GM18867 (cell line): ENCODE measurements around the gene LRFN4.
A peak's percentile ranks its signal among the peaks of the same experiment; 100 is the strongest.

Experiments
- ATAC-seq: cut with Tn5 transposase; IDR thresholded peaks from one replicate; pipeline ENCODE4 v1.9.1; 2021; ENCODE audit warnings: mild to moderate bottlenecking, moderate library complexity; ENCODE audit not compliant: unreplicated experiment

Gene LRFN4

DNA sequence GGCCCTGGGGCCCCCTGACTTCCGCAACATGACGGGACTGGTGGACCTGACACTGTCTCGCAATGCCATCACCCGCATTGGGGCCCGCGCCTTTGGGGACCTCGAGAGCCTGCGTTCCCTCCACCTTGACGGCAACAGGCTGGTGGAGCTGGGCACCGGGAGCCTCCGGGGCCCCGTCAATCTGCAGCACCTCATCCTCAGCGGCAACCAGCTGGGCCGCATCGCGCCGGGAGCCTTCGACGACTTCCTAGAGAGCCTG is 992 bp downstream of the LRFN4 start:
- no peak for ATAC-seq

DNA sequence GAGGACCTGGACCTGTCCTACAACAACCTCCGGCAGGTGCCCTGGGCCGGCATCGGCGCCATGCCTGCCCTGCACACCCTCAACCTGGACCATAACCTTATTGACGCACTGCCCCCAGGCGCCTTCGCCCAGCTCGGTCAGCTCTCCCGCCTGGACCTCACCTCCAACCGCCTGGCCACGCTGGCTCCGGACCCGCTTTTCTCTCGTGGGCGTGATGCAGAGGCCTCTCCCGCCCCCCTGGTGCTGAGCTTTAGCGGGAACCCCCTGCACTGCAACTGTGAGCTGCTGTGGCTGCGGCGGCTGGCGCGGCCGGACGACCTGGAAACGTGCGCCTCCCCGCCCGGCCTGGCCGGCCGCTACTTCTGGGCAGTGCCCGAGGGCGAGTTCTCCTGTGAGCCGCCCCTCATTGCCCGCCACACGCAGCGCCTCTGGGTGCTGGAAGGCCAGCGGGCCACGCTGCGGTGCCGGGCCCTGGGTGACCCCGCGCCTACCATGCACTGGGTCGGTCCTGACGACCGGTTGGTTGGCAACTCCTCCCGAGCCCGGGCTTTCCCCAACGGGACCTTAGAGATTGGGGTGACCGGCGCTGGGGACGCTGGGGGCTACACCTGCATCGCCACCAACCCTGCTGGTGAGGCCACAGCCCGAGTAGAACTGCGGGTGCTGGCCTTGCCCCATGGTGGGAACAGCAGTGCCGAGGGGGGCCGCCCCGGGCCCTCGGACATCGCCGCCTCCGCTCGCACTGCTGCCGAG is 1.5 kb downstream of the LRFN4 start:
- no peak for ATAC-seq

DNA sequence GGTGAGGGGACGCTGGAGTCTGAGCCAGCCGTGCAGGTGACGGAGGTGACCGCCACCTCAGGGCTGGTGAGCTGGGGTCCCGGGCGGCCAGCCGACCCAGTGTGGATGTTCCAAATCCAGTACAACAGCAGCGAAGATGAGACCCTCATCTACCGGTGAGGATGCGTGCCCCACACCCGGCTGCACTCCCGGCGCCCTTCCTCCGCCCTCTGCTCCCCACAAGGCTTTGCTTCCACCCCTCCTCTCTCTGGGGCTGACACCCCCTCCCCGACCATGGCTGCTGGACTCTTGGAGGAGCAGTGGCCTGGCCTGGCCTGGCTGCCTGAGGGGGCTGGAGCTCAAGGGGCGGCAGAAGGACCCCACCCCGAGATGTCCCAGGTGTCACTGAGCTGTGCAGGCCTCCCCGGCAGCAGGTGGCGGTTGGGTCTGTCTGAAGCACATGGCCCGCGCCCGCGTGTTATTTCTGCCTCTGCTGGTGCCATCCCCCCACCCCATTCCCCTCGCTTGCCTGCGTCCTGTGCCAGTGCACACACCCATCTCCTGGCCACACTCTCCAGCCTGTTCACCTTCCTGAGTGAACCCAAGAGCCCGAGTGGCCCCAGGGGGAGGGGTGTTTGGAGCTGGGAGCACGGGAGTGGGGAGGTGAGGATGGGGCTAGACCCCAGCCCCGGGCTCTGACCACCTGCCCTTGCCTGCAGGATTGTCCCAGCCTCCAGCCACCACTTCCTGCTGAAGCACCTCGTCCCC is 2.2 kb downstream of the LRFN4 start:
- no peak for ATAC-seq

DNA sequence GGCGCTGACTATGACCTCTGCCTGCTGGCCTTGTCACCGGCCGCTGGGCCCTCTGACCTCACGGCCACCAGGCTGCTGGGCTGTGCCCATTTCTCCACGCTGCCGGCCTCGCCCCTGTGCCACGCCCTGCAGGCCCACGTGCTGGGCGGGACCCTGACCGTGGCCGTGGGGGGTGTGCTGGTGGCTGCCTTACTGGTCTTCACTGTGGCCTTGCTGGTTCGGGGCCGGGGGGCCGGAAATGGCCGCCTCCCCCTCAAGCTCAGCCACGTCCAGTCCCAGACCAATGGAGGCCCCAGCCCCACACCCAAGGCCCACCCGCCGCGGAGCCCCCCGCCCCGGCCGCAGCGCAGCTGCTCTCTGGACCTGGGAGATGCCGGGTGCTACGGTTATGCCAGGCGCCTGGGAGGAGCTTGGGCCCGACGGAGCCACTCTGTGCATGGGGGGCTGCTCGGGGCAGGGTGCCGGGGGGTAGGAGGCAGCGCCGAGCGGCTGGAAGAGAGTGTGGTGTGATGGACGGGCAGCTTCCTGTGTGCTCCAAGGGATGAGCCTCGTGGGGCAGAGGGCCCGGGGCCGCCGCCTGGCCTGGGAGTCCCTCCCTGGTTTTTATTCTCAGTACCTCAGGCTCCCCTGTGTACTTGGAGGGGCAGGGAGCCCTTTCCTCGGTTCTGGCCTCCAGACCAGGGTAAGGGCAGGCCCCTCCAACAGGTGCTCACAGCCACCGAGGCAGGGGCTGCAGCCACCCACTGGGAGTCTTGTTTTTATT is 3.0 kb downstream of the LRFN4 start:
- ATAC-seq = no peak

DNA sequence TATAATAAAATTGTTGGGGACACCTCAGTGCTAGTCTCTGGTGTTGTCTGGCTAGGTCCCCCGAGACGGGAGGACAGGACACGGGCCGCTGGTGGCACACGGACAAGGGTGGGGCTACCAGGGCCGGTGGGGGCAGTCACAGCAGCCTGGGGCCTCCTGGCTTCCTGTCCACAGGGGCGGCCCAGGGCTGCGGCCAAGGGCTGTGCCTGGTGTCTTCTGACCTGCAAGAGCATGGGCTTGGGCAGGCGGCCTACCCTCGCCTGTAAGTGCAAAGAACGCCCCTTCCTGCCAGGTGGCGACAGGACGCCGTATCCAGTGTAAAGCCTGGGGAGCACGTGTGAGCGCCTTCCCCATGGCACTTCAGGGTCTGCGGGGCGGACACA is 3.6 kb downstream of the LRFN4 start:
- no peak for ATAC-seq

DNA sequence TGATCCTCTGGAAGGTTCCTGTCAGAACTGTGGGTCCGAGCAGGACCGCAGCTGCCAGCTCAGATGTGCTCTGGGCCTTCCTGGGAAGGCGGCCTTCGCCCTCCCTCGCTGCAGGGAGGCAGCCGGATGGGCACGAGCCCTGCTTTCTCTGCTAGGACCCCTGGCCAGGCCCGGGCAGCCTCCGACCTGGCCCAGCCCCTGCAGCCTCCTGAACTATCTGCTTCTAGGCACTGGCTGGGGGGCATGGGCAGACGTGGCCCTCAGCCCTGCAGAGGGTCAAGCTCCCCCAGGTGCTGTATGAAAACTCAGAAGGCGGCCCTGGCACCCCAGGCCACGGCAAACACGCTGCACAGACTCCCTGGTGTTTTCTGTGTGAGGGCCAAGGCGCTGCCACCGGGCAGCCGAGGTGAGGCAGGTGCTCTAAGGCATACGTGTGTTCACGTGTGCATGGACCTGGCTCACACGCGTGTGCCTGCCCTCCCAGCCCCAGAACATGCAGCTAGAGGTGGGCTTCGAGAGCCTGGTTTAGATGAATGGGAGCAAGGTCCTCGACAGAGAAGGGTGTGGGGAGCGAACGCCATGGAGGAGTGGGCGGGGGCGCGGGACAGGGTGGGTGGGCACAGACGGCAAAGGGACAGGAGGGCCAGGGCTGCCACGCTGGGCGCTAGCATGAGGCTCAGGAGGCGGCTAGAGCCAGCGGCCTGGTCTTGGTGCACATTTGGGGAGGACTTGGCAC is 4.3 kb downstream of the LRFN4 start:
- no peak for ATAC-seq

DNA sequence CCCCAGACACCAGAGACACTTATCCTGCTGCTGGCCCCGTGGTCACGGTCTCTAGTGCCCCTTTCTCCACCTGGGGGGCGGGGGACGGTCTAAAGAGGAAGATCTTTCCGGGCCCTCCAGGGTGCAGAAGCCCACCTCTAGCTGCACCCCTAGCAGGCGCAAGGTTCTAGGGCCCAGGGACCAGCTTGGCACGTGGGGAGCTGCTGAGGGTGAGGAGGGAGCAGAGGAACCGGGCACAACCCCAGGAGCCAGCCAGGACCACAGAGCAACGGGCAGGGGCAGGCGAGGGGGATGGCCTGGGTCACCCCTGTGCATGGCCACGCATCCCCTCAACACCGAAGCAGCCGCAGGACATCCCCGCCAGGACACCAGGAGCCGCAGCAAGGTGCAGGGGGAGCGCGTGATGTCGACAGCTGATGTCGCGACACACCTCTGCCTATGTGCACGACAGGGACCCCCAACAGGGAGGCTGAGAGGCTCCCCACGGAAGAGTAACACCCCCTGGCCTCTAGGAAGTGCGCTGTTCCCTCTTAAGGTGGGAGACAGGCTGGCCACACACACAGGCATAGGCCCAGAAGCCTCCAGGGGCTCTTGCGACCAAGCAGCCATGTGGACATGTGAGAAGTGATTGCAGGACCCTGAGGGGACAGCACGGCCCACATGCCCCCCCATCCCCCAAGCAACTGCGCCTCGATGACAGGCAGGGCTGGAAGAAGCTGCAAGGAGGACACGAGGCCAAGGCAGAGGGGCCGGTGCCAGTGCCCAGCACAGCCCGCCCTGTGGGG is 5.1 kb downstream of the LRFN4 start:
- ATAC-seq = no peak

DNA sequence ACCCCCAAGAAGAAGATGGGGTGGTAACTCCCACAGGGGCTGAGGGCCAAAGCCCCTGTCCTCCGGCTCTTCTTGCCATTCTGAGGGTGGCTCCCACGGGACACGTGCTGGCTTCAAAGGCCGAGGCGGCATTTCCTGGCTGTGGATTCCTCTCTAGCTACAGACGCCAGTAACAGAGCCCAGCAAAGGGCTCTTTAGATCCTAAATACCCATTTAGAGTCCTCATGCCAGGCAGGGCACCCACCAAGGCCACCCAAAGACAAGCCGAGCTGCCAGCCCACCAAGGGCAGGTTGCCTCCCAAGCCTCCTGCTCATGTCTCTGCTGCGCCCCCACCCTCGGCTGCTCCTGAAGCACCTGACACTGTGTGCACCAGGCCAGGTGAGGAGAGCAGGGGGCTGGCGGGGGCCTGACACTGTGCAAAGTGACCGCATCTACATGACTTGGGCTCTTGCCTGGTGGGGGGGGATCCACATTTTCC is 5.7 kb downstream of the LRFN4 start:
- ATAC-seq = no peak

DNA sequence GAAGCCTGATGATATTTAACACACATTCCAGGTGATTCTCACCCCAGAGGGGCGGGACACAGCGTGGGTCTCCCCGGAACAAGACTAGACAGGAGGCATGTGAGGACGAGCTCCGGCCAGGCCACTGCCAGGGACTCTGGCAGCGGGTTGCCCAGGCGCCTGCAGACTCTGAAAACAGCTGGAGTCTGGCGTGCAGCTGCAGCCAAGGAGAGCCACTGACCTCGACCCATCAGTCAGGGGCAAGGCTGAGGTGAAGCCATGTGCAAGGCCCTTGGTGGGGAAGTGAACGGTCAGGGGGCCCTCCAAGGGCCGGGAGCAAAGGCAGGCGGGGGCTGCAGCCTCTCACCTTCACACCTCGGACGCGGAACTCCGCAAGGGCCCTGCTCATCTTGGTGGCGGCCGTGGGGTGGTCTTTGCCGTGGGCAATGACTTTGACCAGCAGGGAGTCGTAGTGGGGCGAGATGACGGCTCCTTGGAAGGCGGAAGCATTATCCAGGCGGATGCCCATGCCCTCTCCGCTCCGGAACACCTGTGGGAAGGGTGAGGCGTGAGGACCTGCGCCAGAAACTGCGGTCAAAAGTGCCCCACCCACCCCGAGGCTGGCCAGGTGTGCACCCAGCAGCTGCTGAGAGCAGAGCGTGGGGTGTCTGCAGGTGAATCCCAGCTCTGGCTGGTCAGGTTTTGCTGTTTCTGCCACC is 6.7 kb downstream of the LRFN4 start:
- ATAC-seq = no peak

DNA sequence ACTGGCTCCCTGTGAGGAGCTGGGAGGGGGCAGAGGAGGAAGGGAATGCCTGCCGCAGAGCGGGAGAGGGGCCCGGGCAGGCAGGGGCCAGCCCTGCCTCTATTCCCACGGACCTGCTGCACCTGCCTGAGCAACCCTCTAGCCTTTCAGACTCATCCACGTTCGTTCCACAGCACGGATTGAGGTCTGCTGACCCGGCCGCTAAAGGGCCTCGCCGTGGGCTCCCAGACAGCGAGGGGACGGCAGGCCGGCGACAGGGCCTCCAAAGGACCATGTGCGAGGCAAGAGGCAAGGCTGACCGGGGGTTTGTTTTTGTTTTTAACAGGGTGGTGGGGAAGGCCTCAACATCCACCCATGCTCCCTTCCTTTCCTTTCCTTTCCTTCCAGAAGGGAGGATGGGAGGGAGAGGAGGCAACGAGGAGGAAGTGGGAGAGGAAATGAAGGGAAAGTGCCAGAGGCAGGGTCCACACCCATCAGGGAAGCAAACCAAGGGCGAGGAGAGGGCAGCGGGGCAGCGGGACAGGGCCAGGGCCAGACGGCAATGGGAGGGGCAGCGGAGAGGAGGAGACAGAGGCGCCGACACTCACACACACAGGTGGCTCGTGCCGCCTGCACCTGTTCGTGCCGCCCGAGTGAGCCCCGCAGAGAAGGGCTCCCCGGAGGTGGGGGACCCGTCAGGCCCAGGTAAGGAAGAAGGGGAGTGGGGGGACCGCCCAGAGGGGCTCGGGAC is 7.5 kb downstream of the LRFN4 start:
- no peak for ATAC-seq

DNA sequence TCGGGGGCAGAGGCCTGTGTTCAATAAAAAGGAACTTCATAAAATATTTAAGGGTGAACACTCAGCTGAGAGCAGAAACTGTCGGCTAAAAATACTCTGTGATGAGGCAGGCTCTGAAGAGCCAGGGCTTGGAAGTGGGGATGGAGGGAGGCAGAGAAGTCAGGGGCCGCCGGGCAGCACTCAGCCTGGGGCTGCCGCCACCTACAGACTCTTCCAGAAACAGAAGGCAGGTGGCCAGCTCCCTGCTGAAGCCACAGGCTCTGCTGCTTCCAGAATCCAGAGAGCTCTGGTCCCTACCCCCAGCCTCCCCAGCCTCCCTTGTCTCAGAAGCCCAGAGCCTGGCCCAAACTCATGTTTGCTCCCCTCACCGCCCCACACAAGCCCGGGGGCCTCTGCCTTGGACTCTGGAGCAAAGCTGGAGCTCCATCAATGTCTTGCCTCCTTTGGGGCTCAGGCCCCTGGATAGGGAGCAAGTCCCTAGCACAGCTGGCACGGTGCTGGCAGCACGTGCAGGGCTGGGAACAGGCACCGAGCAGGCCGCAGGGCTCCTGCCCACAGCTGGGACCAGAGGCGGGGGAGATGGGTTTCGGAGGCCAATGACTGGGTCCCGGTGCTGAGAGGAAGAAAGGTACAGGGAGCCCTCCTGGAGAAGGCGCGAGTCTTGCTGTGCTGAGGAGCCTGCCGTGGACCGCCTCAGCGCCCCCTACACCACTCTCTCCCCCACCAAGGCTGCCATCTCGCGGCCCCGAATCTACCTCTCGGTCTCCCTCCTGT is 8.2 kb downstream of the LRFN4 start:
- ATAC-seq = no peak

DNA sequence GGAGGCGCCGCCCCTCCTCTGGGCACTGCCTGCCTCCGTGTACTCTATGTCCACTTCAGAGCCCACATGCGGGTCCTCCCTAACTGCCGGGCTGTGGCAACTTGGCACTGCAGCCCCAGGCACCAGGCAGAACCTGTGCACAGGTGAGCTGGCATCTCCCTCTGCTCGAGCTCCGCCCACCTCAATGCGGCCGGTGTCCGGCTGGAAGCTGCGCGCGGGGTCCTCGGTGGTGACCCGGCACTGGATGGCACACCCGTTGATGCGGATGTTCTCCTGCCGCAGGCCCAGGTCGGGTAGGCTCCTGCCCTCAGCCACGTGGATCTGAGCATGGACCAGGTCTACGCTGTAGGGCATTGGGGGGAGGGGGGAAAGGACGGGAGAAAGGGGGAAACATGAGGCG is 9.1 kb downstream of the LRFN4 start:
- no peak for ATAC-seq

DNA sequence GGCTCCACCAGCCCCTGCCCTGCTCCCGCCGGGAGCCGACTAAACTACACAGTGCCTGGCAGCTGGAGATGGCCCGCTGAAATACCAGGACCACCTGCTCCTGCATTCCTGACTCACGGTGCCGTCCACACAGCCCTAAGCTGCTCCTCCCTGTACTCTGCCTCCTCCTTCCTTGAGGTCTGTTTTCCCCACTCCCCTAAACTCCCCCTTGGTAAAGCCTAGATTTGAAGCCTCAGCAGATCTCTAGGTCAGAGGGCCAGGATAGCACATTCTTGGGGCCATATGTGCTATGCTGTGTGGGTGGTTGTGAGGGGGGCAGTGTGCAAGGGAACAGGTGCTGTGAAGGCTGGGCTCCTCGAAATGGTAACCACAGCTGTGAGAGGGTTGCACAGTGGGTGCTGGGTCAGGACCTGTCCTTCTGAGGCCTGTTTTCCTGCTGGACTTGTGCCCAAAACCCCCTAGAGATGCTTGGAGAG is 9.7 kb downstream of the LRFN4 start:
- no peak for ATAC-seq

DNA sequence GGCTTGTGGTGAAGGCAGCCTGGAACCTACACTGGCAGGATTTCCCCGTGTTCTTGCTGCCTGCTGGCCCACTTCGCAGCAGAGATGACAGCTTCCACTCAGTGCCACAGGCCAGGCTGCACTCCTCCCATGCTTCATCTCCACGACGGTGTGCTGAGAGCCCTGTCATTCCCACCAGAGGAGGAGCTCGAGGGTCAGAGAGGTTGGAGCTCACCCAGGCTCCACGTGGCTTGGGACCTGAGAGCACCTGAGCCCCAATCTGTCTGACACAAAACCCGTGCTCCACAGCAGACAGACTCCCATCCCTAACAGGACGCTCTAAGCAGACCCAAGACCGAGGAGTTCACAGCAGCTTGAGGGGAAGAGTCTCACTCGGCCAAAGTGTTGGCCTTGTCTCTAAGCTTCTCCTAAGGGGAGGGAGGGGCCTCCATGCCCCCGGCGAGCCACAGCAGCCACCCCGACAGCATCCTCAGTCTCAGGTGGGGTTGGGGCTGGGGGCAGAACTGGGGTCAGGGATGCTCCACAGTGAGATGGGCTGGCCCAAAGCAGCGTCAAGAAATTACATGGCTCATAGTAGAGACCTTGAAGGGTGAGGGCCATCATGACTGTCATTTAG is 10.7 kb downstream of the LRFN4 start:
- no peak for ATAC-seq

DNA sequence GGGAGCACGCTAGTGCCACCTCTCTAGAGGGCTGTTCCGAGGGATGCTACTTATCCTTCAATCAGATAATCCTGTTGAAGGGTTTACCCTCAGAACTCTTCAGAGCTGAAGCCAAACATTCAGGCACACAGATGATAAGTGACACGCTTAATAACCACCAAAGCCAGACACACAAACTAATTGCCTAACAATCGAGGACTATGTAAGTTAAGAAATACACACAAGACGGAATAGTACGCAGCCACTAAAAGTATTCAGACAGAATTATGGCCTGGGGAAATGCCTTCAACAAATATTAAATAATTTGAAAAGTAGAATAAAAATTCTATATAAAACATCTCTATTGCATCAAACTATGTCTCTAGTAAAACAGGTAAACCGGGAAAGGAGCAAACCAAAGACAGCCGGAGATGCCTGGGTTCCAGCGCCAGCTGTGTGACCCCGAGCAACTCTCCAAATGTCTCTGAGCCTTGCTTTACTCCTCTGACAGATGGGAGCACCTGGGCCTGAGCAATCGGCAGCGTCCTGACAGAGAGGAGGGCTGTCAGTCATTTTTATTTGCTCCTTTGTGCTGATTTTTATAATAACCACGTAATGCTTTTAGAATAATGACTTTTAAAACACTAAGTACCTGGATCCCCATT is 11.3 kb downstream of the LRFN4 start:
- no peak for ATAC-seq

DNA sequence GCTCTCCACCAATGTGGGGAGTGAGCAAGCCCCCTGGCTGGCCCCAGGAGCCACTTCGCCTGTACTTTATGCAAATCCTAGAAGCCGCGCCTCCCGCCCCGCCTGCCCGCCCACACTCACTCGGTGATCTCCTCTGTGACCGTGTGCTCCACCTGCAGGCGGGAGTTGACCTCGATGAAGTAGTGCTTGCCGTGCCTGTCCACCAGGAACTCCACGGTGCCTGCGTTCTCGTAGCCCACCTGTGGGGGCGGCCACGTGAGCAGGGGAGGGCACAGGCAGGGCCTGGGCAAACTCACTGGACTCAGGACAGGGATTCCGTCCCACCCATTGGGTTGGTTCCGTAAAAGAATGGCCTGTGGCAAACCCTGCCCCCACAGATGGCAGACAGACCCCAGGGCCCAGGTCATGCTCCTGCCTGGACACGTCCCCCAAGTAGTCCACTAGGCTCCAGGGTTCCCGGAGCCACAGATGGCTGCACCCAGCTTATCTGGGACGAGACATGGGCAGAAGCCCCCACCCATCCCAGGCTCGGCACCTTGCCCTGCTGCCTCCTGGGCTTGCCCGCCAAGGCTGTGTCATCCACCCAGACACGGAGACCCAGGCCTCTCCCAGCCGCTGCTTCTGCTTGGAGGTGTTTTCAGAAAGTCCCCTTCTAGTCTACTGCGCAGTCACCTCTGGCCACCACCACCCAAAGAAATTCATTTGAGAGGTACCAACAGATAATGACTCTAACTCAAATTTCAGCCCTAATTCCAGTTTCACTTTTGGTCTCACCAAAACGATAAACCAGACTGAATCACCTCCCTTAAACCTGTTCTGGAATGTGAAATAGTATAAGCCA is 12.1 kb downstream of the LRFN4 start:
- peak; percentile 74 for ATAC-seq

DNA sequence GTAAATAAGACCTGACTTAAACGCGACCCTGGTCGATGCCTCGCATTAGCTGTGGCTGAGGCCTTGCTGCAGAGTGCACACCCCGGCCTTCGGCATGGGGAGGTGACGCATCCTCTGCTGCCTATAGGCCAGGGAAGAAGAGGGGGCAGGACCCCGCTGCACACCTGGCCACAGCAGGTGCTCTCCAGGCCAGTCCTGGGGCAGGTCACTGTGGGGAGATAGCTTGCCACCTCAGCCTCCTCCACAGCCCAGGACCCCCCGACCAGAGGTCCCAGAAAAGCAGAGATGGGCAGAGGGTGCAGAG is 12.7 kb downstream of the LRFN4 start:
- no peak for ATAC-seq
